AG04449 (cell line): ENCODE results near the gene FGF14.

Experiments
- CTCF ChIA-PET: fragments of 350-600 bp; formaldehyde crosslinking; extraction: SDS; loops from one replicate; lab custom pipeline; 2021; ENCODE audit warnings: antibody characterized with exemption; lab: Yijun Ruan, JAX
- POLR2A ChIA-PET: fragments of 400-600, 350-600 bp; formaldehyde crosslinking; extraction: SDS; loops from one replicate; lab custom pipeline; 2020; ENCODE audit warnings: antibody characterized with exemption, inconsistent platforms; lab: Yijun Ruan, JAX
- DNase-seq: peaks from one replicate; pipeline ENCODE4 v3.0.0-alpha.2; 2010; ENCODE audit warnings: low read depth, low spot score
- H3K4me3 ChIP-seq: 2 replicates; pipeline ENCODE4 v1.5.1; 2011; ENCODE audit warnings: low read depth, mild to moderate bottlenecking, control low read depth, low read length
- CTCF ChIP-seq: IDR thresholded peaks from one replicate; pipeline ENCODE4 v1.5.1; 2011; ENCODE audit warnings: mild to moderate bottlenecking, moderate library complexity, low read length, control low read depth, inconsistent platforms; ENCODE audit not compliant: insufficient read depth; ENCODE audit errors: missing control alignments

Gene FGF14

DNA sequence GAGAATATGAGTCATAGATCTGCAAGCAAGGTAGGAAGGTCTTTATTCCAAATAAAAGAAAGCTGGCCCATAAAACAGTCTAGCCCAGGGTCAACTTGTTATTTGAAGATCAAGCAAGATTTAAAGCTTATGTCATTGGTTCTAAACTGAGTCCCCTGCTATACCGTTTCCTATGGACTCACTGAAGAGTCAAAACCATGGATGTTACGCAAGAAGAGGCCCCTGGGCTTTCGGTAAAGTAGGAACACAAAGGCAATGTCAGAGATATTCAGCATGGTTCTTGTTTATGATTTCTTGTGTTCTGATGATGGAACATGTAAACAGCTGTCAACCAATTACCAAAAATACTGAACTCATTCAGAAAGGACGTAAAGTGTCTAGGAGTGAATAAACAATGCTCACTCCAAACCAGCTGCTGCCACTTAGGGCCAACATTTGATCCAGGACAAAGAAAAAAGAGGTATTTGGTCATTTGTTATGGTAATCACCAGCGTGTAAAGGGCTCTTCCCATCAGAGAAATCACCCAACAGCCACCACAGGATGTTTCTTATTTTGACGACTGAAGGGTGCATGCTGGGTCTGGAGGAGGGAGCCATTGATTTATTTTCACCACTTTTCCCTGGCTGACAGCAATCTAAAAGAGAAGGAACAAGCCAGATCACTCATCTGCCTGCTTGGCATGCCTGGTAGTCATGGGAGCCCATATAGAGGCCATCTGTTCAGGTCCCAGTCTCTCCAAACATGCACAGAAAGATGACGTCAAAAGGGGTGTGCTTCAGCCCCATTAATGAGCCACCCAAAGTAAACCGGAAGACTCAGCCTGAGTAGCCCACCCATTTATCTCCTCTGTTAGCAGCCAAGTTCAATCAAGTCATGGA lies 68.3 kb downstream of the FGF14 start:
- POLR2A ChIA-PET: no interaction called here
- no peak overlapping the region for H3K4me3 ChIP-seq
- no peak for DNase-seq
- TF ChIP-seq CTCF: no peak
- CTCF ChIA-PET: no interaction called here

DNA sequence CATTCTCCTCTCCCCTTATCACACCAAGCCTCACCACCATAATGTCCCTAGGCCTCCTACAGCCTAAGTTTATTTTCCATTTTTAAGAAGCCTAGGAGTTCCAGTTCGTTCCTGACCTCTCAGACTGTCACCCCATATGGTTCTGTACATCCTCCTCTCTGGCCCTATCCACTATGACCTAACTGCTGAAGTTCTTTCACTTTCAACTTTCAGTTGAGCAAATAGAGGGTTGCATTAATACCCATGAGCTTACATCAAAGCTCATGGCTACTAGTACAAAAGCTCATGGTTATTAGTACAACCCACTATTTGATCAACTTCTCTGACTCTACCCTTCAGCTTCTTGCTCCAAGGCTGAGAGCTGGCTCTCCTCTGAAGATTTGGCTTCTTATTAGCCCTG lies 72.9 kb downstream of the FGF14 start:
- CTCF ChIA-PET: no interaction called here
- DNase-seq: no peak
- H3K4me3 ChIP-seq: no peak overlapping the region
- POLR2A ChIA-PET: no interaction called here
- no peak for TF ChIP-seq CTCF

- no peak overlapping the region for H3K4me3 ChIP-seq
- CTCF ChIA-PET: no interaction called here
- no peak for DNase-seq
- POLR2A ChIA-PET: no interaction called here
- no peak for TF ChIP-seq CTCF
These were observed 74.7 kb downstream of the FGF14 start for GRCh38 chr13:102327119-102327617.

GRCh38 chr13:102326381-102327118 lies 75.3 kb downstream of the FGF14 start:
- ChIA-PET POLR2A (no interaction called here), CTCF (no interaction called here)
- no peak for DNase-seq
- H3K4me3 ChIP-seq: no peak overlapping the region
- TF ChIP-seq CTCF: no peak

GRCh38 chr13:102325321-102325720 lies 76.5 kb downstream of the FGF14 start:
- DNase-seq: no peak
- no peak overlapping the region for H3K4me3 ChIP-seq
- ChIA-PET POLR2A (no interaction called here), CTCF (no interaction called here)
- no peak for TF ChIP-seq CTCF

DNA sequence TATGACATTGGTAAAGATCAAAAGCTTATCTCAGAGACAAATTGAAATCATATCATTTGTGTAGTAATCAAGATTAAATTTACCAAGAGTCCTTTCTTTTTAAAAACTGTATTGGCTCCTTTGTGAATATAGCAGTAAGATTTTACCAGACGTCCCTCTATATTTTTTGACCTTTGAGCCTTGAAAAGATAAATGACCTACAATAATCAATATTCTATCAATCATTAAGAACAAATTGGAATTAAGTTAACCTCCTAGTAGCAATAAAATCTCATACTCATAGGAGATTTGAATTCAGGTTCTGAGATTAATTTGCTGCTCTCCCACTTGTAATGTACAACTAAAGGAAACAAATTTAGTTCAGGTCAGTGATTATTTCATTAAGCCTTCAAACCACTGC lies 78.3 kb downstream of the FGF14 start:
- H3K4me3 ChIP-seq: no peak overlapping the region
- POLR2A ChIA-PET: no interaction called here
- no peak for TF ChIP-seq CTCF
- CTCF ChIA-PET: no interaction called here
- no peak for DNase-seq
